Stimulated activated CD4-positive, alpha-beta T cell treated with anti-CD3 and anti-CD28 coated beads, Interleukin-15, amount 100 ng/mL, for 48 hours (primary cell): Measurements from ENCODE around the gene LYPLA2.
A peak's percentile ranks its signal among the peaks of the same experiment; 100 is the strongest.

ENCODE experiments used
- DNase-seq, 2 donors: peaks; one replicate each; pipeline ENCODE4 v3.0.0-alpha.2; 2020; ENCODE audit warnings: low read depth in 2 of 2

The LYPLA2 gene

GRCh38 chr1:23837908-23838307, 47.0 kb downstream of the LYPLA2 start:
- no peak for DNase-seq

GRCh38 chr1:23838401-23838866, 47.5 kb downstream of the LYPLA2 start:
- peak; percentile 41 to 53 for DNase-seq

- no peak for DNase-seq
Measured at GRCh38 chr1:23843644-23844043, 52.7 kb downstream of the LYPLA2 start.
